GM12874 (cell line): ENCODE data around the gene ULK4.

ENCODE experiments used
- TF ChIP-seq, protein P1 (sequence below): IDR thresholded peaks from 2 replicates; pipeline ENCODE4 v1.5.1; 2011; ENCODE audit warnings: low read depth, mild to moderate bottlenecking, control low read depth, low read length, moderate library complexity; ENCODE audit not compliant: insufficient read depth

The ULK4 gene

DNA sequence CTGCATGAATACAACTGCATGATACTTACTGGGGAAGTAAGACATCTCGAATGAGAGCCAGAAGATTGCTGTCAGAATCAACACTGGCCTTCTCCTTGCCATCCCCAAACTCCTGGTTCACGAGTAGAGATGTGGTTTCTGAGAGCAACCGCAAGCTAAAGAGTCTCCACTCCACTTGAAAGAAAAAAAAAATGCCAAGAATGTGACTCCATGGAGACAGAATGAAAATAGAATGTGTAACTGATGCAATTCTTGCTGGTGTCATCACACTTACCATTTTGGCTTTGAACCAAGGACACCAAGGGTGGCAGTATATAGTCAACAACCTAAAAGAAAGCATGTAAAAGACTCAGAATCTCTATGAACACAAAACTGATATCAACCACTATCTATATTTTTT, 280.4 kb downstream of the ULK4 start:
- TF ChIP-seq, protein P1, sequence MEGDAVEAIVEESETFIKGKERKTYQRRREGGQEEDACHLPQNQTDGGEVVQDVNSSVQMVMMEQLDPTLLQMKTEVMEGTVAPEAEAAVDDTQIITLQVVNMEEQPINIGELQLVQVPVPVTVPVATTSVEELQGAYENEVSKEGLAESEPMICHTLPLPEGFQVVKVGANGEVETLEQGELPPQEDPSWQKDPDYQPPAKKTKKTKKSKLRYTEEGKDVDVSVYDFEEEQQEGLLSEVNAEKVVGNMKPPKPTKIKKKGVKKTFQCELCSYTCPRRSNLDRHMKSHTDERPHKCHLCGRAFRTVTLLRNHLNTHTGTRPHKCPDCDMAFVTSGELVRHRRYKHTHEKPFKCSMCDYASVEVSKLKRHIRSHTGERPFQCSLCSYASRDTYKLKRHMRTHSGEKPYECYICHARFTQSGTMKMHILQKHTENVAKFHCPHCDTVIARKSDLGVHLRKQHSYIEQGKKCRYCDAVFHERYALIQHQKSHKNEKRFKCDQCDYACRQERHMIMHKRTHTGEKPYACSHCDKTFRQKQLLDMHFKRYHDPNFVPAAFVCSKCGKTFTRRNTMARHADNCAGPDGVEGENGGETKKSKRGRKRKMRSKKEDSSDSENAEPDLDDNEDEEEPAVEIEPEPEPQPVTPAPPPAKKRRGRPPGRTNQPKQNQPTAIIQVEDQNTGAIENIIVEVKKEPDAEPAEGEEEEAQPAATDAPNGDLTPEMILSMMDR = no peak

DNA sequence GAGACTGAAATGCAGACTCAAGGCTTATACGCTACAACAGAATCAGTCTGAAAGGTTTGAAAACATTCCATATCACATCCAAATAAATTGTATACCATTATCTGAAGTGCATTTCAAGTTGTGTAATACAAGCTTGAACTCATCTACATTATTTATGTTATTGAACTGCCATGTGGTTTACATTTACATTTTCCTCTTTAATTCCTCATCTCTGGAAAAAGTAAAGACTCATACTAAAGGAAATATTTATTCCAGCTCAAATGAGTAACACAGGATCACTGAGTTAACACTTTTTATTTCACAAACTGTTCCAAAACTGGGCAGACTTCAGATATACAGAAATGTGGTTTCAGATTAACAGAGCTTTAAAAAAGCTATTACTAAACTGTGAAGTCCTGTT, 282.5 kb downstream of the ULK4 start:
- TF ChIP-seq, protein P1 = no peak

DNA sequence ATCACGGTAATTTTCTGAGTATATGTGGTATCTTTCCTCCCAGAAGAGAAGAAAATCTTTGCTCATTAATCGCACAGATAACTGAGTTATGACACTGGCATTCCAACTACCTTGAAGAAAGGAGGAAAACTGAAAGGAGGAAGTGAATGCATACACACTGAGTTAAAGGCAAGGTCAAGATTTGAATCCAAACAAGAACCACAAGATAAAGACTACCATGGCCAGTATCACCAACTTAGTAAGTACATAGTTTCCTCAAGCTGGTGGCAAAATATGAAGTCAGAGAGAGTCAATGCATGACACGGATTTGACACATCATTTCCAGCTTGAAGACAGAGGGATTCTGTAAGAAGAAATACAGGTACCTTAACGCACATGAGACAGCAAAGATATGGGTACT, 287.5 kb downstream of the ULK4 start:
- TF ChIP-seq, protein P1 = no peak

DNA sequence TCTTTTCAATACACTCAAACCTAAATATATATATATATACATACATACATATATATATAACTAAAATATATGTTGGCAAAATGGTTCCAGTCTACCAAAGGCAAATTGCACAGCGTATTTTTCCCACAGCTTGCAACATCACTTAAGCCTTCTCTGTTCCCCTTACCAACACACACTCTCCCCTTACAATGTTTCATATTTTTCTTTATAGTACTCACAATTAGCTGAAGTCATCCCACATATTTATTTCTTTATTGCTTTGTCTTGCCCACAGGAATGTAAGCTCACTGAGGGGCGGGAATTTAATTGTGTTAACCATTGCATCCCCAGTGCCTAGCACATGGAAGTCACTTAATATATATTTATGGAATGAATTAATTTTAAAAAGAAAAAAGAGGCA, 288.3 kb downstream of the ULK4 start:
- TF ChIP-seq, protein P1 = no peak

DNA sequence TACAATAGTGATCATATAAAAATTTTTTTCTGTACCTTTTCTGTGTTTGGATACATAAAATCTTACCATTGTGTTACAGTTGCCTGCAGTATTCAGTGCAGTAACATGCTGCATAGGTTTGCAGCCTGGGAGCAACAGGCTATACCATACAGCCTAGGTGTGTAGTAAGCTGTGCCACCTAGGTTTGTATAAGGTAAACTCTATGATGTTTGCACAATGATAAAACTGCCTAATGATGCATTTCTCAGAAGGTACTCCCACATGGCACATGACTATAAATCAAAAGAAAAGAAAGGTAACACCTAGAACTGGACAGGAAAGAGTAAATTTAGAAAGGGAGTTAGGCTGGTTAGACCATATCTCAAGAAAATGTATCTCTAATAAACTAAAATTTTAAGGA, 293.5 kb downstream of the ULK4 start:
- TF ChIP-seq, protein P1 = no peak

DNA sequence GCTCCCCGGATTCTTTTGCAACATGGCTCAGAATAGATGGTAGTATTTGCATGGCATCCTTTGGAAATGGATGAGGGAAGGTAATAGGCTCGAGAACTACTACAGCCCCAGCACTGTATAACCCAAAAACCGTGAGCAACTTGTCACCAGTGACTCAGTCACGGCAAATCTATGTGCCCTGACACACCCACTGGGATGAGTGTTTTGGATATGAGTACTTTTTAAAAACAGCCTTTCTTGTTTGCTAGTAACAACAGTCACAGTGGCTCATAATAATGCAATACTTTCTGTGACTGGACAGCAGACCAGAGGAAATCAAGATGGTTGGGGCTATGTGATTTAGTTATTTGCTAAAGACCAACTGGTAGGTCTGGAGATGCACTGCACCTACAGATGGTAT, 299.6 kb downstream of the ULK4 start:
- TF ChIP-seq, protein P1 = no peak

DNA sequence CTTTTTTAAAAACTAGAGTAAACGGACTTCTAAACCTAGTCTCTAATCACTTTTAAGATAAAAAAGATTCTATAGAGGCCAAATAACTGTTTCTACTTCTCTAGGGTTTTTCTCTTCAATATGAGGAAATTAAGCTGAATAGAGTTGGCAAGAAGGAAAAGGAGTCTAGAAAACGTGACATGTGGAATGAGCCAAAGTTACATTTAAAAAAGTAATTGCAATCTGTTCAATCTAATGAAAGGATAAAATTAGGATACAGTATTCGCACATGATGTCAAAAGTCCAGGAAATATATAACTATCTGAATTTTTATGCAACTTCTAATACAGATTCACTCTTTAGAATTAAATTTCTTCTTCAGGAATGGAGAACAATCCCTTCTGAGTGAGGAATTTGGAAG, 300.1 kb downstream of the ULK4 start:
- TF ChIP-seq, protein P1 = no peak

DNA sequence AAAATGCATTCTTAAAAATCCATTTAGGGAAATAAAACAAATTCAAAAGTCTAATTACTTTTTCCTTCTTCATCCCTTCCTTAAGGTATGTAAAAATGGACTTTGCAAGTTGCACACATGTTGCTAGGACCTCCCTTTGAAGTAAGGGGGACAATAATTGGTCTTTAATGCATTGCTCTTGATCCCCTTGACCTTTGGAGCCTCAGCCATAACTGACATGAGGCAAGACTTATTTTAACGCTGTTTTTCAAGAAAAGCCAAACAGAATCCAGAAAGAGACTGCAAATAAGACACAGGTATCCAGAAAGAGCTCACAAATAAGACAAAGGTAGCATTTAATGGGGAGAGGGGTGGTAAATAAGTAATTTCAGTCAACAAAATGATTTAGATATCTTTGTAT, 301.4 kb downstream of the ULK4 start:
- TF ChIP-seq, protein P1 = no peak
